Neural cell (in vitro differentiated cells): ENCODE data around the gene USP31. TPM values are rescaled to one million over a fixed set of nuclear protein-coding genes. Genes with fewer than 3 reads are reported as not detected.

Source experiments
- H2AFZ ChIP-seq: fragments of 200-600, 300-800 bp; sonication (generic), shearing (Covaris generic); 2 replicates; pipeline ENCODE4 v1.6.0; 2014; ENCODE audit warnings: low read depth, mild to moderate bottlenecking, antibody characterized with exemption, low read length, moderate library complexity
- H3F3A ChIP-seq: fragments of 200-600 bp; shearing (Covaris generic); 2 replicates; pipeline ENCODE4 v1.6.1; 2016; ENCODE audit warnings: mild to moderate bottlenecking, moderate library complexity, mixed read lengths, antibody characterized with exemption, low read length; ENCODE audit not compliant: insufficient read depth, poor library complexity, severe bottlenecking
- H3K27ac ChIP-seq: fragments of 200-600, 300-800 bp; sonication (generic), shearing (Covaris generic); 2 replicates; pipeline ENCODE4 v1.5.1; 2014; ENCODE audit warnings: mild to moderate bottlenecking, low read length, moderate library complexity
- H3K27me3 ChIP-seq: fragments of 300-800, 200-600 bp; sonication (generic), shearing (Covaris generic); 2 replicates; pipeline ENCODE4 v1.6.0; 2014; ENCODE audit warnings: mild to moderate bottlenecking, low read depth, low read length, moderate library complexity; ENCODE audit not compliant: insufficient read depth
- H3K36me3 ChIP-seq: fragments of 300-800, 200-600 bp; sonication (generic), shearing (Covaris generic); 2 replicates; pipeline ENCODE4 v1.5.1; 2014; ENCODE audit warnings: mild to moderate bottlenecking, antibody characterized with exemption, low read length, moderate library complexity; ENCODE audit not compliant: insufficient read depth
- H3K4me2 ChIP-seq: fragments of 300-800, 200-600 bp; sonication (generic), shearing (Covaris generic); 2 replicates; pipeline ENCODE4 v1.6.0; 2014; ENCODE audit warnings: mild to moderate bottlenecking, low read length
- H3K4me3 ChIP-seq: fragments of 300-800, 200-600 bp; sonication (generic), shearing (Covaris generic); 2 replicates; pipeline ENCODE4 v1.5.1; 2014; ENCODE audit warnings: mild to moderate bottlenecking, low read length, moderate library complexity
- H3K79me2 ChIP-seq: fragments of 200-600 bp; shearing (Covaris generic); replicated peaks from 2 replicates; pipeline ENCODE4 v1.6.0; 2014; ENCODE audit warnings: mild to moderate bottlenecking, low read length, moderate library complexity; ENCODE audit not compliant: insufficient read depth
- H3K9ac ChIP-seq: fragments of 300-800, 200-600 bp; sonication (generic), shearing (Covaris generic); 2 replicates; pipeline ENCODE4 v1.6.1; 2016; ENCODE audit warnings: mild to moderate bottlenecking, low read length, mixed read lengths
- H3K9me2 ChIP-seq: fragments of 200-600 bp; shearing (Covaris generic); 2 replicates; pipeline ENCODE4 v1.6.1; 2016; ENCODE audit warnings: mild to moderate bottlenecking, low read length, mixed read lengths; ENCODE audit not compliant: insufficient read depth
- H3K9me3 ChIP-seq: fragments of 200-600, 300-800 bp; sonication (generic), shearing (Covaris generic); 2 replicates; pipeline ENCODE4 v1.6.1; 2016; ENCODE audit warnings: mild to moderate bottlenecking, mixed run types, low read length, moderate library complexity, mixed read lengths
- H4K20me1 ChIP-seq: fragments of 200-600 bp; shearing (Covaris generic); 2 replicates; pipeline ENCODE4 v1.6.1; 2016; ENCODE audit warnings: mild to moderate bottlenecking, mixed run types; ENCODE audit not compliant: insufficient read depth
- EP300 ChIP-seq: fragments of 450-650 bp; conservative IDR thresholded peaks from 2 replicates; pipeline ENCODE4 v1.6.1; 2014; ENCODE audit warnings: antibody characterized with exemption, mild to moderate bottlenecking, moderate library complexity; ENCODE audit not compliant: poor library complexity, severe bottlenecking
- EZH2 ChIP-seq: fragments of 200-600, 300-800 bp; shearing (Covaris generic), sonication (generic); IDR thresholded peaks from 2 replicates; pipeline ENCODE4 v1.6.1; 2014; ENCODE audit warnings: antibody characterized with exemption, low read length, borderline replicate concordance, mild to moderate bottlenecking; ENCODE audit not compliant: insufficient read depth, poor library complexity, severe bottlenecking
- MXI1 ChIP-seq: fragments of 450-650 bp; conservative IDR thresholded peaks from 2 replicates; pipeline ENCODE4 v1.6.1; 2014; ENCODE audit warnings: antibody characterized with exemption, mild to moderate bottlenecking; ENCODE audit not compliant: poor library complexity, severe bottlenecking
- POLR2AphosphoS5 ChIP-seq: IDR thresholded peaks from 2 replicates; pipeline ENCODE4 v1.6.1; 2012
- RAD21 ChIP-seq: fragments of 450-650 bp; conservative IDR thresholded peaks from 2 replicates; pipeline ENCODE4 v1.6.1; 2014; ENCODE audit warnings: antibody characterized with exemption, mild to moderate bottlenecking, moderate library complexity
- REST ChIP-seq: IDR thresholded peaks from 2 replicates; pipeline ENCODE4 v1.6.1; 2012; ENCODE audit warnings: borderline replicate concordance
- SMC3 ChIP-seq: fragments of 450-650 bp; conservative IDR thresholded peaks from 2 replicates; pipeline ENCODE4 v1.6.1; 2014; ENCODE audit warnings: antibody characterized with exemption, mild to moderate bottlenecking, moderate library complexity; ENCODE audit not compliant: poor library complexity
- TAF1 ChIP-seq: IDR thresholded peaks from 2 replicates; pipeline ENCODE4 v1.6.1; 2012; ENCODE audit warnings: low read depth
- polyA plus RNA-seq: library from polyadenylated mRNA; depleted of rRNA; stranded (reverse); fragments of >200 nt; gene quantifications from 2 replicates; pipeline ENCODE4 v1.2.3, GENCODE V29; 2014
- TF ChIP-seq, protein P1 (sequence below): fragments of 450-650 bp; IDR thresholded peaks from 2 replicates; pipeline ENCODE4 v1.5.1; 2014; ENCODE audit warnings: antibody characterized with exemption, mild to moderate bottlenecking, moderate library complexity; ENCODE audit not compliant: poor library complexity, severe bottlenecking

Gene USP31
- polyA plus RNA-seq, 1 donor from 2014 or later, result 5.8 TPM

- TF ChIP-seq POLR2AphosphoS5, result no peak
- no peak for TF ChIP-seq REST
- no peak for TF ChIP-seq RAD21
- no peak for TF ChIP-seq EZH2
- no peak for TF ChIP-seq EP300
- TF ChIP-seq, protein P1, sequence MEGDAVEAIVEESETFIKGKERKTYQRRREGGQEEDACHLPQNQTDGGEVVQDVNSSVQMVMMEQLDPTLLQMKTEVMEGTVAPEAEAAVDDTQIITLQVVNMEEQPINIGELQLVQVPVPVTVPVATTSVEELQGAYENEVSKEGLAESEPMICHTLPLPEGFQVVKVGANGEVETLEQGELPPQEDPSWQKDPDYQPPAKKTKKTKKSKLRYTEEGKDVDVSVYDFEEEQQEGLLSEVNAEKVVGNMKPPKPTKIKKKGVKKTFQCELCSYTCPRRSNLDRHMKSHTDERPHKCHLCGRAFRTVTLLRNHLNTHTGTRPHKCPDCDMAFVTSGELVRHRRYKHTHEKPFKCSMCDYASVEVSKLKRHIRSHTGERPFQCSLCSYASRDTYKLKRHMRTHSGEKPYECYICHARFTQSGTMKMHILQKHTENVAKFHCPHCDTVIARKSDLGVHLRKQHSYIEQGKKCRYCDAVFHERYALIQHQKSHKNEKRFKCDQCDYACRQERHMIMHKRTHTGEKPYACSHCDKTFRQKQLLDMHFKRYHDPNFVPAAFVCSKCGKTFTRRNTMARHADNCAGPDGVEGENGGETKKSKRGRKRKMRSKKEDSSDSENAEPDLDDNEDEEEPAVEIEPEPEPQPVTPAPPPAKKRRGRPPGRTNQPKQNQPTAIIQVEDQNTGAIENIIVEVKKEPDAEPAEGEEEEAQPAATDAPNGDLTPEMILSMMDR, result no peak
- no peak for TF ChIP-seq SMC3
- TF ChIP-seq TAF1, result no peak
- no peak for TF ChIP-seq MXI1
- H3K9ac ChIP-seq, result no peak overlapping the region
- H3K9me3 ChIP-seq, result no peaks in the 10 kb centered on the region
- H3K27me3 ChIP-seq, result no peaks in the 10 kb centered on the region
- peaks cover 17% of the 10 kb centered on the region for H3K79me2 ChIP-seq
- no peak overlapping the region for H2AFZ ChIP-seq
- H3K27ac ChIP-seq, result no peak overlapping the region
- H3F3A ChIP-seq, result no peaks in the 10 kb centered on the region
- no peaks in the 10 kb centered on the region for H3K9me2 ChIP-seq
- H3K36me3 ChIP-seq, result no peaks in the 10 kb centered on the region
- no peak overlapping the region for H3K4me3 ChIP-seq
- H4K20me1 ChIP-seq, result no peaks in the 10 kb centered on the region
- no peak overlapping the region for H3K4me2 ChIP-seq
These were observed 21.2 kb downstream of the USP31 start for GRCh38 chr16:23128056-23128455.

DNA sequence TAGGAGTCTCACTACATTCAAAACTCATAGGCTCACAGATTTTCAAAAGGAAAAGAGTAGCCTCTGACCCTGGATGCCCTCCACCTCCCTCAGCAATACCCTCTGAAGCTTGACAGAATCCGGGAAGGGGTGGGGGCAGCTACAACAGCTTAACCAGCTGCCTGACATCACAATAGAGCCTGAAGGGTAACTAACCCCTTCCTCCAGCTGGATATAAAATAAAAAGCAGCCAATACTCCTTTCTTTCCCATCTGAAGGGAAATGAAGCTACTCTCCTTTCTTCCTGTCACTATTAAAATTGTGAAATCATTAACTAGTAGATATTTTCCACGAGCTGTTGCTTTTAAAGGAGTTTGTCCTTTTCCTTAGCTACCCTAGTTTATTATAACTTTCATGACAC is 24.0 kb downstream of the USP31 start:
- H3K79me2 ChIP-seq, result peaks cover 11% of the 10 kb centered on the region

More for the DNA sequence above, 24.0 kb downstream of the USP31 start:
- Histone ChIP-seq H3K36me3 (no peaks in the 10 kb centered on the region), H3K9me3 (no peaks in the 10 kb centered on the region), H4K20me1 (no peaks in the 10 kb centered on the region), H3K27ac (no peak overlapping the region), H3K27me3 (no peaks in the 10 kb centered on the region), H3K4me3 (no peak overlapping the region), H2AFZ (no peak overlapping the region), H3F3A (no peaks in the 10 kb centered on the region), H3K4me2 (no peak overlapping the region), H3K9ac (no peak overlapping the region), H3K9me2 (no peaks in the 10 kb centered on the region)
- TF ChIP-seq RAD21, result no peak
- TF ChIP-seq SMC3, result no peak
- TF ChIP-seq EP300, result no peak
- no peak for TF ChIP-seq TAF1
- TF ChIP-seq MXI1, result no peak
- TF ChIP-seq POLR2AphosphoS5, result no peak
- TF ChIP-seq, protein P1, result no peak
